Myocyte (in vitro differentiated cells): ENCODE data around the gene PLOD2. TPM values are rescaled to one million over a fixed set of nuclear protein-coding genes. Genes with fewer than 3 reads are reported as not detected.
A peak's percentile ranks its signal among the peaks of the same experiment; 100 is the strongest.
"Not testable (repeated sequence)": the region's sequence is repeated elsewhere in the genome, so short reads cannot be mapped to it uniquely, and the experiment has no call there.

Source experiments
- DNase-seq: peaks from one replicate; pipeline ENCODE4 v3.0.0-alpha.2; 2012; ENCODE audit warnings: low read depth
- total RNA-seq: library from RNA; depleted of rRNA; stranded (reverse); fragments of >200 nt; gene quantifications from 2 replicates; pipeline ENCODE4 v1.2.3, GENCODE V29; 2014

Gene PLOD2
- total RNA-seq, 1 donor from 2014 or later, result 77.1 TPM

DNA sequence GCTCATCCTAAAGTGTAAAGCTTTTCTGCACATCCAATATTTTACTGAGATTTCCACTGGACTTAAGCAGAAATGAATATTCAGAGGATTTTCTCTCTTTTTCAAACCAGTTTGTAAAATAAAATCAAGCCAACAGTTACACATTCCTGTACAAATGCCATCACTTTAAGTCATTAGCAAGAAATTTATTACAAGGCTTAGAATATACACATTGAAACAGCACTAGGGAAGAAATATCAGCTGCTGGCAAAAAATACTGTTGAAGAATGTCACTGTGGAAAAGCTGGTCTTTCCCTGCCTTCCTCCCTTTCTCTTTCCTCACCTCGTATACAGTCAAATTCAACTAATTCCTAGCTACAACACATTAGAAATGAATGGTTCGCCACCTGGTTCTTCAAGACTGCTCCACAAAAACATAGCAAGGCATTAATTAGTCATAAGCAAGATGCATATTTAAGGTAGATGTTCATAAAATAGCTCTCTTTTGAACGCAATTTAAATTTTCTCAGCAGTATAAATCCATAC is 21.3 kb downstream of the PLOD2 start:
- no peak for DNase-seq

DNA sequence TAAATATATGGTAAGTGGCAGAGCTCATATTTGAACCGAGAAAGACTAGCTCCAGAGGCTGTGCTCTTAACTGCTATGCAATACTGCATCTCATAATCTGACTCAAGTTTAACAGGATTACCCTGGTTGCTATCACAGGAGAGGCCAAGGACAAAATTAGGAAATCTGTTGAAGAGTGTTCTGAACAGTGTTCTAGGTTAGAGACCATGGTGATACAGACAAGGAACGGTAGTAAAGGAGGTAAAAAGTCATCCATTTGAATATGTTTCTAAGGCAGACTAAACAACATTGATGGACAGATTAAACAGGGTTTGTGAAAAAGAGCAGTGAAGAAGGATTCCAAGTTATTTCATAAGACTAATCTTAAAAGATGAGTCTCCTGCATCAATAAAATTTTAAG is 22.1 kb downstream of the PLOD2 start:
- DNase-seq, result no peak

DNA sequence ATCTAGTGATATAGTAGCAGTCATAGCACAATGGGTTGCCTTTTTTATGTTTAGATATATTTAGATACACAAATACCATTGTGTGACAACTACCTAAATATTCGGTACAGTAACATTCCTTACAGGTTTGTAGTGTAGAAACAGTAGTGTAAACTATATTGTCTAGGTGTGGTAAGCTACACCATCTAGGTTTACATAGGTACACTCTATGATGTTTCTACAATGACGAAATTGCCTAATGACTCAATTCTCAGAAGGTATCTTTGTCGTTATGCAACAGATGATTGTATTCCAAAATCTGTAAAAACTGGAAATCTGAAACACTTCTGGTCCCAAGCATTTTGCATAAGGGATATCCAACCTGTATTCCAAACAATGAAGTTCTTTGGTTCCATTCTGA is 24.3 kb downstream of the PLOD2 start:
- DNase-seq, result no peak

DNA sequence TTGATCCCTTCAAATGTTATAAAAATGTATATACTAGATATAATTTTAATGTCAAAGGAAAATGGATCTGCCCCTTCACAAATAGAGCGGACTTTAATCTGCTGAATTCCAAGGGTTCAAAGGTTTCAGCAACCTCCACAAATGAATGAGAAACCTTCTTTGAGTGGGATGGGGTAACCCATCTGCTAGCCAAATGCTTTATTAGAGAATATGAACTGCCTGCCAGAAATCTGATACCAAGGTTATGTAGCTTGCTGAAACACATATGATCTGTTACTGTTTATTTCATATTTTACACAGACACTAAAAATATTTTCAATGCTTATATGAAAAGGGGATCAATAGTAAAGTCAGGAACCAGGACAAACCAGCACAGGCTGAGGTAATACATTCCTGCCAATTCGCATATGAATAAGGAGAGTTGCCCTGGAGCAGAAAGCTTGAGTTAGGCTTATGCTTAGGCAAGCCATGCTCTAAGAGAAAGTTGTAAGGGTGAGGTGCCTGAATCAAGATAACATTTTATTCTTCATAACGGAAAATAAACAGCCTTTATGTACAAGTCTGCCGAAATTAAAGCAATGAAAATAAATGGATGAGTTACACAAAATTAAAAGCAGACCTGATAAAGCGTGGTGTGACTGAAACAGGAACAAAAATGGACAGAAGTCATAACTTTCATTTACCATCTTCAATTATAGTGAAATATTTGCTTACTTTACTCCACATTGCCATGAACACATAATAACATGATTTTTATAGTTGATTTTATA is 26.5 kb downstream of the PLOD2 start:
- no peak for DNase-seq

DNA sequence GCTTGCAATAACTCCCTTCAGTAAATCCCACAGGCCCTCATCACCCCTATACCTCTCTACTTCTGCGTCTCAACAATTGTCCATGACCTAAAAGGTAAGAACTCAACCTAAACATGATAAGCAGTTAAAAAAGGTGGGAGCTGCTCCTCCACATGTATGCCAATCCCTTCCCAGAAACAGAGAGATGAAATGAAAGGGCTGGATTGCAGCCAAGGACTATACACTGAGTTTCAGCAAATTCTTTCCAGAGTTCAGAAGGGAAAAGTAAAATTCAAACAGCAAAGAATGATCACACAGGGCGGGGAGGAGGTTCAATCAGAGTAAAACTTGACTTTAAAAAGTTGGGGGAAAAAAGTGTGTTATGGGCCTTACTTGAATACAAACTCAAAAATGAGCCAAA is 27.5 kb downstream of the PLOD2 start:
- DNase-seq, result no peak

DNA sequence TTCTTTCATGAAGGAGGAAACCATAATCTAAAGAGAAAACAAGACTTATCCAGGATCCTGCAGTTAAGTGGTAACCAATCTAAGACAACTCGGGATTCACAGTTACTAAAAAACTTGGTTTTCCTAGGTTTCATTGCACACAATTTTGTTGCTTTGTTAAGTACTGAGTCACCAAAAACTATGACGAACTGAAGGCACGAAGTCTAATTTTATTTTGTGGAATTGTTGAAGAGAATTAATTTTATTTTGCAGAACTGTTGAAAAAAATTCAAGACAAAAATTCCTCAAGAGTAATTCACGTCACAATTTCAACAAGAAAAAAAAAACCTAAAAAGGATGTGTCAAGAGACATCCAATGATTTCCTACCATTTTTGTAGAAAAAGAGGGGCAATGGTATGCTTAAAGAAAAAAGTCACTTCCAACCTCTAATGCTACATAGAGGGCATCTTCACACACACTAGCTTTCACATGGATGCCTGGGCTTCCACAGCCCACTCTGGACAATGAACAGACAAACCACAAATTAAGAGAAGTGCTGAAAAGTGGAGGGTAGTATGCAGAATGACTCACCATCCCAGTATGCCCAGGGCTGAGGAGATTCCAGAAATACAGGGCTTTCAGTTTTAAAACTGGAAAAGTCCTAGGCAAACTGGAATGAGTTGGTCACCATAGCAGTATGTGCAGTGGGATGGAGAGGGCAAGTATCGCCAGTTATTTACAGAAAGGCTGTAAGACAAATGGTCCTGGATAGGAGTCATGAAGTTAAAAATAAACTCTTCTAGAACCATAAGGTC is 29.2 kb downstream of the PLOD2 start:
- peak; percentile 88 for DNase-seq

DNA sequence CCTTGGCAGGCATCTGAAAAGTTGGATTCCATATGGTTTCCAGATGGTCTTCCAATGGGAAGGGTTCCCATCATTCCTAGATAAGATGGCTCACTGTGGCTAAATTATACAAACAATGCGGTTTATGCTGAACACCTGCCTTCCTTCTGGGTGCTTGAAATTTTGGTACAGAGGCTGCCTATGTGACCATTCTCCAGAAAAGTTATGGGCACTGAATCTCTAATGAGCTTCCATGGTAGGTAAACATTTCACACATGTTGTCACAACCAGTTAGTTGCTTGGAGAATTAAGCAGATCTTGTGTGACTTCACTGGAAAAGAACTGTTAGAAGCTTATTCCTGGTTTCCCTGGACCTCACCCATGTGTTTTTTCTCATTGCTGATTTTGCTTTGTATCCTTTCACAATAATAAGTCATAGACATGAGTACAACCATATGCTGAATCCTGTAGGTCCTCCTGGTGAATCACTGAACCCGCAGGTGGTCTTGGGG is 30.1 kb downstream of the PLOD2 start:
- DNase-seq, result no peak

DNA sequence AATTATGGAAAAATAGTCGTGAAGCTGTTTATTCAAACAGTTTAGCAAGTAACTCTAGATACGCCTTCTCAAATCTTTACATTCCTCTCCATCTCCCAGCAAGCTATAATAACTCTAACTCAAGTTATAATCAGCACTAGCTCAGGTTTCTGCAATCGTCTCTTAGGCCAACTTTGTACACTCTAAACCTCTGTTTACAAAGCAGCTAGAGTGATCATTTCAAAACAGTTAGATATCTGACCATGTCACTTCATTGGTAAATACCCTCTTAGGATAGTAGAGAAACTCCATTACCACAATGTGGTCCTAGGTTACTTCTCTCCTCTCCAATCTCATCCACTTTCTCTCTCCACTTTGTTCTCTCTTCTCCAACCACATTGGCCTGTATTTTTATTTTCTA is 31.2 kb downstream of the PLOD2 start:
- DNase-seq, result no peak

DNA sequence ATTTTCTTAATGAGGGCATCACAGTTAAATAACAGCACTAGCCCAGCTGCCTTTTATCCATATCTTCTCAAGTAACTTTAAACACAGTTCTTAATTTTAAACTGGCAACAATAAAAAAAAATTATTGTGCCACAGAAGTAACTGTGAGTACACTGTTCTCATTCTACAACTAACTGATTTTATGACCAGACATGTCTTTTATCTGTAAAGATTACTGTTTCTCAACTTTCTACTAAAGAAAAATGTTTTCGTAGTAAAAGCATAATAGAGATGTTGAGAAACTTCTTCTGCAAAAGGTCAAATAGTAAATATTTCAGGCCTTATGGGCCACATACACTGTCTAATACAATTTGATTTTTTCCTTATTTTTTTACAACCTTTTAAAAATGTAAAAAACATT is 32.0 kb downstream of the PLOD2 start:
- DNase-seq, result no peak

DNA sequence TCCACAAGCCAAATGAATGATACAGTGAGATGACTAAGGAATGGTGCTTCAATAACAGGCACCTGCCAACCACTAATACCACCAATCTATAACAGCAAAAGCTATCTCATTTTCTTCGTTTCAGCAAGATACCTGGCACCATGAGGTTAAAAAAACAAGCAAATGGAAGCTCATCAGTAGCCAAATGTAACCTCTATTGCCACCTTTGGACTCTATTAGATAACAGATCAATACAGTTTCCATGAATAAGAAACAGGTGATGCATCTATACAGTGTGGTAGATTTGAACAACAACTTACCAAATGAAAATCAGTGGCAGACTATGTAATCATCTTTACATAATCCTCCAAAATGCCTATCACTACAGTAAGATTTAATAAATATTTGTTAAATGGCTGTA is 32.8 kb downstream of the PLOD2 start:
- DNase-seq, result no peak

DNA sequence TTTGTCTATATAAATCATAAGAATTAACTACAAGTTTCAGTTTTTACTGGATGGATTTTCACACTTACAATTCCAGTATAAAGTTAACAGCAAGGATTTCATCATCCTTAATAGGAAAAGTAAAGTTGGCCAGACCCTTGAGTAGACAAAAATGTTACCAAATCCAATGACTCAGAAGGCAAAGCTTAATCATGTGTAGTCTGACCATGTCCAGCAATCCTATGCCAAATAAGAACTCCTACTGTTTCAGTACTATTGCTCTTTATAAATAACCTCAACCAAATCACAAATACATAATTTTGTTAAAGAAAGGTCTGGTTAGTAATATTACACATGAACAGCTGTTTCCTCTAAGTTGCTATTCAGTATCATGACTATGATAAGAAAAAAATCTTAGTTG is 35.0 kb downstream of the PLOD2 start:
- peak; percentile 83 for DNase-seq

DNA sequence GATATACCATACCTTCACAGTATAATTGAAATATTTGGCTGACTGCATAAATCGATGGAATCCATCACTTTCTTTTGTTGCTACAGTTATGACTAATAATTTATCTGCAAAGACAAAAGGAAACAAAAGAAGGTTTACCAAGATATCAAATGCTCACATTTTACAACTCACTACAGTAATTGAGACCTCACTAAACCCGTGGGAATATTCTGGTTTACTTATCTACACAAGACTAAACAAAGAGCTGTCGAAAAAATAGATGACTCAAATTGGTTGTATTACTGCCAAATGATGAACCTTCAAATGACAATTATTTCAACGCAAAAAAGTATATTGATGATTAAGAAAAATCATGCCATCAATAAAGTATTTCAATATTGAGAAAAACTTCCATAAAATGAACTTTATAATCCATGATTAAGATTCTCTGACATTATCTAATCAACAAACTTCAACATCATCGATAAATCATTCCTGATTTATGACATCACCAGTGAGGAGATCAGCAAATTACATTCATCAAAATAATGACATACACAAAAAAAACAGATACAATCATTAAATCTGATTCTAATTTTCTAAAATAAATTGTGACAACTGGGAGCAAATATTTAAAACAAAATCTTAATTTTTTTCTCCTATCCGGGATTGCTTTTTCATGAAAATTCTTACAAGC is 36.7 kb downstream of the PLOD2 start:
- DNase-seq, result peak; percentile 32

DNA sequence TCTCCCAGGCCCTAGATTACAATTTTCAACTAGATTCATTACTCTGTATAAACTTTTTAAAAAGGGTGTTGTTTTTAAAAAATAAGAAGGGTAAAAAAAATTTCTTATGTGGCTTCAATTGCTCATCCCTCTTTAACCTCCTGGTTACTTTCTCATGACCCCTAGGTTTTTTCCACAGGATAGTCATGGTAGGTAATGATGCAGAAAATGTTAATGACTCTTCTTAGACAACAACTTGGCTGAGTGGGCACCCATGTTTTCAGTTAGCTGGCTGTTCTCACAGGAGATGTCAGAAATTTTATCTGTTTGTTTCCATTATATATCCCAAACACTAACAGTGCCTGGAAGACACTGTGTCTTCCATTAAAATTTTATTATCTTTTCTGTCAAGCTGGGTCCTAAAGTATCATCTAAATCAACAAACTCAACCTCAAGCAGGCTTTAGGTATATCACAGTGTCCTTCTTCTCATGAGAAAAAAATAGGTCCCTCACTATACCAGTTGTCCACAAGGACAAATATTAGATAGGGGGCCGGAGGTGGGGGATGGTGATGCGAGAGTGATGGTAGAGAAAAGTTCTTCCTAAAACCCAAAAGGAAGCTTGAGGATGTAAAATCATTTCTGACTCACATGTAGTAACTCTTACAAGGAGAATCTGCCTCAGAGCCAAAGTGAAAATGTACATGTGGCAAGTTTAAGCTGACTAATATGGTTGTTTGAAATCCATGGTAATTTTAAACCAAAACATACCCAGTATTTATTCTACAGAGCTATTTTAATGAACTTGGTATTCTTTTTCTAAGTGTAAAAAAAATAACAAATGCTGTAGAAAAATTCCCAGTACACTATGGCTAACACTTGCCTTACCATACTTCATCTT is 43.3 kb downstream of the PLOD2 start:
- DNase-seq, result peak; percentile 38

DNA sequence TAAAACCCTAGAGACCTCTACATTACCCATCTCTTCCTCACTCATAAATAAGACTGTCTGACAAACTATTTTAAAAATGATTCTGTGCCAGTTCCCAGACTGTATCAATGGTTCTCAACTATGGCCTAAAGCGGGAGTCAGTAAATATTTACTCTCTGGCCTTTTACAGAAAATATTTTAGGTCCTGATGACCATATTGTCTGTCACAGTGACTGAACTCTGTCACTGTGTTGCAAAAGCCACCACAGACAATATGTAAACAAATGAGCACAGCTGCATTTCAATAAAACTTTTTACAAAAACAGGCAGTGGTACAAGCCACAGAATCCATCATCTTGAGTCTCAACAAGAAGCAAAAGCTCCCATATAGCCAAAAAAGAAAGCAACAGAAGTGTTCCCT is 45.4 kb downstream of the PLOD2 start:
- no peak for DNase-seq

DNA sequence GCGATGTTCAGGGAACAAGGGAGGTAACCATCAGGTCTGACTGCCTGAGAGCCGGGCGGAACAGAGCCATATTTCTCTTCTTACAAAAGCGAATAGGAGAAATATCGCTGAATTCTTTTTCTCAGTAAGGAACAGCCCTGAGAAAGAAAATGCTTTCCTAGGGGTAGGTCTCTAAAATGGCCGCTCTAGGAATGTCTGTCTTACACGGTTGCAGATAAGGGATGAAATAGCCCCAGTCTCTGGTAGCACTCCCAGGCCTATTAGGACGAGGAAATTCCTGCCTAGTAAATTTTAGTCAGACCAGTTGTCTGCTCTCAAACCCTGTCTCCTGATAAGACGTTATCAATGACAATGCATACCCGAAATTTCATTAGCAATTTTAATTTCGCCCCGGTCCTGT is 47.2 kb downstream of the PLOD2 start:
- not testable (repeated sequence) for DNase-seq

DNA sequence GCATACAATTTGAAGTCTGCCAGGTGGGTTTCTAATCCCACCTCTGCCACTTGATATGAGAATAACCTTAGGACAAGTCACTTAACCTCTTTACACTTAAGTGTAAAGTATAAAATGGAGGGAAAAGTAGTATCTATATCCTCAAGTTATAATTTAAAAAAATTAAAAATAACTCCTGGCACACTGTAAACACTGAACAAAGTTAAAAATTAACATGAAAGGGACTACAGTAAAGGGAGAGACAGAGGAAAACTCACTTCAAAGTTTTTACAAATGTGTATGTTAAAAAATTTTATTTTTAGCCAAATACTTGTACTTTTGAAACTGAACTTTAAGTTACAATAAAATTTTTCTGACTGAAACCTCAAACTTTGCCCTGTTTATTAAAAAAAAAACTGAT is 49.6 kb downstream of the PLOD2 start:
- no peak for DNase-seq

DNA sequence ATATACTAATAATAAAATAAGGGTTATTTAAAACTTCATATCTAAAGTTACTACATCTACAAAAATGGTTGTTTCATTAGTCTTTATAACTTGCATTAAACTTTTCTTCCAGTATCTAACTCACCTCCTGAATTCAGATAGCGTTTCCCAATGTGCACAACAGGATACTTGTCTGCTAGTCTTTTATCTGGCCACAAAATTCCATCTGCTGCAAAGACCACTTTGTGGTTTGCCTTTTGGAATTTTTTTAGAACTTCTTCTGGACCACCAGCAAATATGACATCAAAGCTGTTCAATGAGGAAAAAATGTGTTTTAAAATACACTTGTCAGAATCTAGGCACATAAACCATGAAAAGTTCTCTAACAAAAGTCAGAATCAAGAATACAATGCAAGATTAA is 50.8 kb downstream of the PLOD2 start:
- DNase-seq, result no peak

DNA sequence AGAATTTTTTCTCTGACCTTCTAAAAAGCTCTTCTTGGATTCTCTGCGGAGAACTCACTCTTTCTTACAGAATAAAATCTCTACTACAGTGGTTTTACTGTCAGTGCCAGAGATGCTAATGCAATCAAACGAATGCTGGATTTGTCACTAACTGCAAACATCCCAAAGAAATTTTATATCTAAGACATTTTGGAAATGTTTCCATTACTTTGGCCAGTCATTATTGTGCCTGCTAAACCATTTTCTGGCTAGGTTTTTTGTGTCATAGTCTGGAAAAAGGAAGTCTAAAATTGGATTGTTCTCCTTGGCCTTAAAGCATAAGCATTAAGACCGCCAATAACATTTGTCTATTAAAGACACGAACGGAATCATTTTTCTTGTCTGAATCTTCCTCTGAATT is 54.0 kb downstream of the PLOD2 start:
- no peak for DNase-seq

DNA sequence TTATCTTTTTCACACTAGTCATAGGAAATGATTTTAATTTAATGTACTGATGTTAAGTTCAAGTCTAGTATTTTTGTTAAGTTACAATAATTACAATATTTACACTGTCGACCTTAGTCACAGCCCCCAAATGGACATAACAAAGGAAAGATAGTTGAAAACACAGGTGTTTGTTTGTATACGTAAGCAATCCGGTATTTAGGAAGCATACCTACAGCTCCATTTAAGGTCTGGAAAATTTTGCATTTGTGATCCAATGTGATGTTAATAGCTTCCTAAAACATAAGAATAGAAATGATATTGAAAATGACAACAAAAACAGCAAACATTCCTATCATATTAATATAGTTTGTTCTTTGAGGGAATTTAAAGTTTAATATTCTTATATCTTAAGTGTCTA is 56.9 kb downstream of the PLOD2 start:
- DNase-seq, result no peak

DNA sequence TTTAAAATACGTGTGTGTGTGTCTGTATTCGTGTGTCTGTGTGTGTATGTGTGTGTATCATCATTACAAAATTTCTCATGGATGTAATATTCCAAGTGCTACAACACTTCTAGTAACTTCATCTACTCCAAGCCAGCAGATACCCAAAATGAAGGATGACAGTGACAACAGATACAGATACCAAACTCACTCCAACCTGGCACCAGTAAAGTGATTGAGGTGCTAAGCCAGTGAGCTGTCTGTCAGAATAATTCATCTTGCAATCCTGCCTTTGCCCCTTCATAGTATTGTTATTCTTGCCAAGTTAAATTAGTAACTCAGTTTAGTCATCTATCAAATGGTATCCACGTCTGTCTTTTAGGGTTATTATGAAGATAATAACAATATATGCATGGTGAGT is 58.1 kb downstream of the PLOD2 start:
- DNase-seq, result no peak

DNA sequence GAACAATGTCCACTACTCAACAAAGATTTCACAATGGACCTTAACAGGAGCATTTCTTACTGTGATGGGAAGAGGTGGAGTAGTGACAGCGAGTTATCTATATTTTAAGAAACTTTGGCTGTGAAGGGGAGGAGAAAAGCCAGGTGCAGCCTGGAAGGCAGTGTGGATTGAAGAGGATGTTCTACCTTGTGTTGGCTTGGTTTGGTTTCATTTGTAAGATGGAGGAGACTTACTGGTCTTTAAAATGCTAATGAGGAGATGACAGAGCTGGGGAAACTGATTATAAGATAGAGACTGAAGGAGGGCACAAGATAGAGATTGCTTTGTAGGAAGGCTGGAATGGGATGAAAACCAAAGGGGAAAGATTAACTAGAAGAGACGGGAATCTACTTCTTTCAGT is 59.4 kb downstream of the PLOD2 start:
- DNase-seq, result no peak
